IMR-90 (cell line): Measurements from ENCODE around the gene EIF4G2. TPM values are rescaled to one million over a fixed set of nuclear protein-coding genes. Genes with fewer than 3 reads are reported as not detected.

Source experiments
- ATAC-seq: fragments of 200-7000 bp; cut with Tn5 transposase; 2 replicates; pipeline ENCODE4 v1.9.1; 2020; ENCODE audit warnings: low read depth, mild to moderate bottlenecking, moderate library complexity
- BruUV-seq: library from RNA; stranded (reverse); fragments of 400-500 nt; replicated peaks from 2 replicates; lab custom pipeline; 2021; lab: Mats Ljungman, UMichigan
- CTCF ChIA-PET: fragments of 300-600 bp; formaldehyde crosslinking; extraction: SDS; loops from one replicate; lab custom pipeline; 2021; ENCODE audit warnings: antibody characterized with exemption; lab: Yijun Ruan, JAX
- POLR2A ChIA-PET: fragments of 300-600 bp; sonication (Branson Sonifier 250); formaldehyde crosslinking; loops from one replicate; lab custom pipeline; 2022; ENCODE audit warnings: antibody characterized with exemption; ENCODE audit not compliant: unreplicated experiment; lab: Charles Lee
- DNase-seq: peaks from one replicate; pipeline ENCODE4 v3.0.0; 2013
- H2AFZ ChIP-seq: replicated peaks from 2 replicates; pipeline ENCODE3; 2013; ENCODE audit warnings: low read length, mild to moderate bottlenecking; ENCODE audit not compliant: poor library complexity
- H2AK5ac ChIP-seq: 2 replicates; pipeline ENCODE4 v1.6.1; 2013; ENCODE audit warnings: low read depth, low read length, inconsistent platforms
- H2AK9ac ChIP-seq: replicated peaks from 2 replicates; pipeline ENCODE3; 2013; ENCODE audit warnings: mild to moderate bottlenecking, low read depth, low read length, moderate library complexity; ENCODE audit not compliant: poor library complexity
- H2BK120ac ChIP-seq: 2 replicates; pipeline ENCODE4 v1.6.1; 2013; ENCODE audit warnings: low read depth, low read length, inconsistent platforms
- H2BK15ac ChIP-seq: 3 replicates; pipeline ENCODE4 v1.6.1; 2013; ENCODE audit warnings: low read depth, low read length, inconsistent platforms
- H2BK20ac ChIP-seq: 2 replicates; pipeline ENCODE4 v1.6.1; 2013; ENCODE audit warnings: low read depth, mild to moderate bottlenecking, inconsistent platforms, low read length, moderate library complexity
- H2BK5ac ChIP-seq: 2 replicates; pipeline ENCODE4 v1.6.1; 2013; ENCODE audit warnings: mild to moderate bottlenecking, low read depth, low read length, inconsistent platforms; ENCODE audit not compliant: poor library complexity, severe bottlenecking
- H3K14ac ChIP-seq: replicated peaks from 2 replicates; pipeline ENCODE4 v1.6.1; 2013; ENCODE audit warnings: low read depth, low read length, inconsistent platforms
- H3K18ac ChIP-seq: 2 replicates; pipeline ENCODE4 v1.6.1; 2013; ENCODE audit warnings: low read depth, low read length, control low read depth
- H3K23ac ChIP-seq: 2 replicates; pipeline ENCODE4 v1.6.1; 2013; ENCODE audit warnings: low read depth, low read length, inconsistent platforms
- H3K27ac ChIP-seq: 2 replicates; pipeline ENCODE4 v1.5.1; 2013; ENCODE audit warnings: mild to moderate bottlenecking, control low read depth, low read length; ENCODE audit not compliant: insufficient read depth
- H3K27me3 ChIP-seq: 2 replicates; pipeline ENCODE4 v1.6.1; 2013; ENCODE audit warnings: low read length; ENCODE audit not compliant: control insufficient read depth, insufficient read depth
- H3K36me3 ChIP-seq: 2 replicates; pipeline ENCODE4 v1.6.1; 2013; ENCODE audit warnings: low read length, mixed read lengths; ENCODE audit not compliant: control insufficient read depth, insufficient read depth
- H3K4ac ChIP-seq: 2 replicates; pipeline ENCODE4 v1.6.1; 2013; ENCODE audit warnings: low read depth, low read length, inconsistent platforms
- H3K4me1 ChIP-seq: 2 replicates; pipeline ENCODE4 v1.6.1; 2013; ENCODE audit warnings: low read length, mixed read lengths; ENCODE audit not compliant: control insufficient read depth, insufficient read depth
- H3K4me2 ChIP-seq: 2 replicates; pipeline ENCODE4 v1.6.1; 2013; ENCODE audit warnings: low read depth, mild to moderate bottlenecking, control low read depth, low read length, moderate library complexity
- H3K4me3 ChIP-seq: 2 replicates; pipeline ENCODE4 v1.5.1; 2013; ENCODE audit warnings: low read depth, mild to moderate bottlenecking, control low read depth, low read length, moderate library complexity; ENCODE audit not compliant: insufficient read depth
- H3K56ac ChIP-seq: 2 replicates; pipeline ENCODE4 v1.6.1; 2013; ENCODE audit warnings: low read length, inconsistent platforms; ENCODE audit not compliant: insufficient read depth; ENCODE audit errors: extremely low read depth
- H3K79me1 ChIP-seq, 2 experiments: 2 replicates each; pipeline ENCODE4 v1.6.1; 2013; ENCODE audit warnings: low read length in 2 of 2, inconsistent platforms in 1 of 2, low read depth in 1 of 2
- H3K9ac ChIP-seq: 2 replicates; pipeline ENCODE4 v1.6.1; 2013; ENCODE audit warnings: low read depth, low read length, control low read depth
- H3K9me1 ChIP-seq: 2 replicates; pipeline ENCODE4 v1.6.1; 2013; ENCODE audit warnings: low read length, inconsistent platforms; ENCODE audit not compliant: insufficient read depth
- H3K9me3 ChIP-seq: 2 replicates; pipeline ENCODE4 v1.6.1; 2013; ENCODE audit warnings: low read length; ENCODE audit not compliant: control insufficient read depth, insufficient read depth
- H4K20me1 ChIP-seq: 2 replicates; pipeline ENCODE4 v1.6.1; 2013; ENCODE audit warnings: low read length, inconsistent platforms; ENCODE audit not compliant: insufficient read depth
- H4K5ac ChIP-seq: 2 replicates; pipeline ENCODE4 v1.6.1; 2013; ENCODE audit warnings: mild to moderate bottlenecking, low read depth, low read length, control low read depth
- H4K8ac ChIP-seq, 2 experiments: 2 replicates each; pipeline ENCODE4 v1.6.1; 2013; ENCODE audit warnings: low read depth in 2 of 2, low read length in 2 of 2, control low read depth in 1 of 2, inconsistent platforms in 1 of 2
- H4K91ac ChIP-seq: 2 replicates; pipeline ENCODE4 v1.6.1; 2013; ENCODE audit warnings: low read depth, low read length, inconsistent platforms; ENCODE audit not compliant: insufficient read depth
- BHLHE40 ChIP-seq: fragments of 150-350 bp; IDR thresholded peaks from 2 replicates; pipeline ENCODE4 v1.6.1; 2016; ENCODE audit warnings: mild to moderate bottlenecking, low read depth, low read length
- CEBPB ChIP-seq: IDR thresholded peaks from 2 replicates; pipeline ENCODE4 v1.6.1; 2012; ENCODE audit warnings: low read depth, low read length, improper control_type of control experiment
- MAZ ChIP-seq: IDR thresholded peaks from 2 replicates; pipeline ENCODE4 v1.6.1; 2012; ENCODE audit warnings: low read depth, mild to moderate bottlenecking, low read length, improper control_type of control experiment, moderate library complexity, borderline replicate concordance
- MXI1 ChIP-seq: IDR thresholded peaks from 2 replicates; pipeline ENCODE4 v1.6.1; 2012; ENCODE audit warnings: low read depth, mild to moderate bottlenecking, low read length, moderate library complexity, borderline replicate concordance
- RAD21 ChIP-seq: IDR thresholded peaks from 2 replicates; pipeline ENCODE4 v1.6.1; 2012; ENCODE audit warnings: low read length, improper control_type of control experiment
- WGBS, 2 experiments: methylation state at CpG; one replicate each; pipeline versions ENCODE4 v1.1.5 to v1.1.7; 2013; ENCODE audit warnings: missing lambda C conversion rate in 2 of 2; ENCODE audit not compliant: insufficient read length in 1 of 2; ENCODE audit errors: extremely low coverage in 2 of 2; 5-methylcytosine and 5-hydroxymethylcytosine counted together
- dilution Hi-C: fragments of 300-500 bp; cut with HindIII; formaldehyde crosslinking; loops from one replicate; pipeline ENCODE4 v1.14.3; 2018; ENCODE audit warnings: low sequenced_read_pairs; ENCODE audit not compliant: unreplicated experiment
- in situ Hi-C: fragments of 300-500 bp; cut with MboI; formaldehyde crosslinking; loops from 3 replicates; pipeline ENCODE4 v1.14.3; 2019; ENCODE audit warnings: low sequenced_read_pairs, inconsistent platforms, mixed read lengths
- intact Hi-C: fragments of 100-400 bp; cut with micrococcal nuclease; formaldehyde crosslinking; loops from 2 replicates; pipeline ENCODE4 v1.10.0; 2022
- polyA plus RNA-seq, 3 experiments: library from polyadenylated mRNA; depleted of rRNA; stranded (reverse); fragments of >200 nt; gene quantifications; 2 replicates each; pipeline ENCODE4 v1.2.3, GENCODE V29; 2012; ENCODE audit warnings: low replicate concordance in 1 of 3
- total RNA-seq: library from RNA; depleted of rRNA; stranded (reverse); fragments of >200 nt; gene quantifications from 2 replicates; pipeline ENCODE4 v1.2.3, GENCODE V29; 2012
- TF ChIP-seq, protein P1 (sequence below): conservative IDR thresholded peaks from 2 replicates; pipeline ENCODE4 v1.5.1; 2012; ENCODE audit warnings: mild to moderate bottlenecking, low read depth, low read length, improper control_type of control experiment

EIF4G2 gene
- total and polyA plus RNA-seq, 2 of the 4 experiments (the other 2 are of a cell fraction), result 492 to 1,216 TPM

DNA sequence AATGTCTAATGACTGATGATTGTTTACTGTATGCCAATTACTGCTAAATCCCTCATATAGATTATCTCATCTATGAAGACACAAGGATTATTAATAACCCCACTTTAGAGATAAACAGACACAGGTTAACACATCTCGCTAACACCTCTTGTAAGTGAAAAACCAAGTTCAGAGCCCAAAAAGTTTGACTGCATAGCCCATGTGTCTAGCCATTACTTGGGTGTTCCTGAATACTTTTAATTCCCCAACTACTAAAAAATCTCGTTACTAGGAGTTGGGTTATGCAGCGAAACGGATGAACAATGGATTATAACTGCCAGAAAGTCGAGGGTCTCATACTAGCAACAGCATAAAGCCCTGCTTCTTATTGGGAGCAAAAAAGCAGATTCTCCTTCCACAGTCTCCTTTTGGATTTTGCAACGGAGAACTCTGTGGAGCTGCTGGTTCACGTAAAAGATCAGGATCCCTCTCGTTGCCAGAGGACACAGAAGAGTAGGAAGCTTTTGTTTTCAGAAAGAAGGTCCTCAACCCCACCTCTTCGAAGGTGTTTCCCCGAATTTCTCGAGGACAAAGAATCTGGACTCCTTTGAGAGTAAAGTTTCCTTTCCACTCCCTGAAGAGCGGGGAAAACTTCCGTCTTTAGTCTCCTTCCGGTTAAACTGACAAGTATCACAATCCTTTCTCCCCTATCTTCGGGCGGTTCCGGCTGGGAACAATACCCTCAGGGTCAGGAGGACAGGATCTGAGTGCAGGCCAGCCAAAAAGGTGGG is 48.1 kb upstream of the EIF4G2 start:
- Histone ChIP-seq H3K9me1 (no peaks in the 10 kb centered on the region), H3K79me1 (peaks cover 22 to 62% of the 10 kb centered on the region in 2 experiments), H2AK9ac (peak overlapping the region; percentile 99), H3K4ac (peak overlapping the region; percentile 98), H3K14ac (peak overlapping the region; percentile 98), H2BK15ac (peak overlapping the region; percentile 26; the same call in 1 of the 3 replicates), H2BK120ac (peak overlapping the region; percentile 77), H2BK20ac (peak overlapping the region; percentile 5; the same call in 1 of the 2 replicates), H4K8ac (peak overlapping the region; percentile 75 to 96), H2BK5ac (peak overlapping the region; percentile 88), H3K4me1 (no peaks in the 10 kb centered on the region), H3K27me3 (no peaks in the 10 kb centered on the region), H3K4me2 (peak overlapping the region; percentile 85), H3K18ac (peak overlapping the region; percentile 66), H4K5ac (peak overlapping the region; percentile 72), H3K56ac (peak overlapping the region; percentile 97), H4K20me1 (no peaks in the 10 kb centered on the region), H2AK5ac (peak overlapping the region; percentile 84), H3K9ac (peak overlapping the region; percentile 92), H3K23ac (peak overlapping the region; percentile 96), H4K91ac (peak overlapping the region; percentile 86), H3K36me3 (peaks cover 9% of the 10 kb centered on the region), H2AFZ (peak overlapping the region; percentile 88), H3K9me3 (no peaks in the 10 kb centered on the region), H3K27ac (peak overlapping the region; percentile 95), H3K4me3 (peak overlapping the region; percentile 67)
- intact Hi-C loops, result loop anchor here (2.0 to 5.0 kb wide), 3 partner anchors 52 to 930 kb away; no protein-coding TSS in a partner anchor
- ATAC-seq (no peak; the same call in 1 of the 2 replicates), DNase-seq (peak; percentile 28)
- no CpG with 5 or more reads among the region's 17 CpGs for WGBS, 2 experiments
- BruUV-seq, result no TSS peak
- ChIA-PET CTCF (no interaction called here), POLR2A (interaction anchor here (1.0 kb wide), 1 partner anchor 48 kb away, joined by 5 read pairs; the partner anchor contains the start of gene EIF4G2)
- TF ChIP-seq RAD21, result peak; percentile 4
- TF ChIP-seq MXI1, result no peak
- no peak for TF ChIP-seq MAZ
- no peak for TF ChIP-seq CEBPB
- TF ChIP-seq, protein P1, sequence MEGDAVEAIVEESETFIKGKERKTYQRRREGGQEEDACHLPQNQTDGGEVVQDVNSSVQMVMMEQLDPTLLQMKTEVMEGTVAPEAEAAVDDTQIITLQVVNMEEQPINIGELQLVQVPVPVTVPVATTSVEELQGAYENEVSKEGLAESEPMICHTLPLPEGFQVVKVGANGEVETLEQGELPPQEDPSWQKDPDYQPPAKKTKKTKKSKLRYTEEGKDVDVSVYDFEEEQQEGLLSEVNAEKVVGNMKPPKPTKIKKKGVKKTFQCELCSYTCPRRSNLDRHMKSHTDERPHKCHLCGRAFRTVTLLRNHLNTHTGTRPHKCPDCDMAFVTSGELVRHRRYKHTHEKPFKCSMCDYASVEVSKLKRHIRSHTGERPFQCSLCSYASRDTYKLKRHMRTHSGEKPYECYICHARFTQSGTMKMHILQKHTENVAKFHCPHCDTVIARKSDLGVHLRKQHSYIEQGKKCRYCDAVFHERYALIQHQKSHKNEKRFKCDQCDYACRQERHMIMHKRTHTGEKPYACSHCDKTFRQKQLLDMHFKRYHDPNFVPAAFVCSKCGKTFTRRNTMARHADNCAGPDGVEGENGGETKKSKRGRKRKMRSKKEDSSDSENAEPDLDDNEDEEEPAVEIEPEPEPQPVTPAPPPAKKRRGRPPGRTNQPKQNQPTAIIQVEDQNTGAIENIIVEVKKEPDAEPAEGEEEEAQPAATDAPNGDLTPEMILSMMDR, result 0 out of 2 replicates have a peak, but pooled peaks have one; percentile 0
- no peak for TF ChIP-seq BHLHE40
- in situ Hi-C loops, result loop anchor here (5.0 kb wide), 1 partner anchor 75 kb away; no protein-coding TSS in a partner anchor
- dilution Hi-C loops, result no loop called here
